Calu3 (cell line): Measurements from ENCODE around the gene ASXL1. TPM values are rescaled to one million over a fixed set of nuclear protein-coding genes. Genes with fewer than 3 reads are reported as not detected.

Source experiments
- BruUV-seq: library from RNA; stranded (reverse); fragments of 400-500 nt; replicated peaks from 2 replicates; lab custom pipeline; 2021; lab: Mats Ljungman, UMichigan
- CTCF ChIA-PET: fragments of 300-600 bp; sonication (Branson Sonifier 250); formaldehyde crosslinking; loops from one replicate; lab custom pipeline; 2022; ENCODE audit warnings: antibody characterized with exemption; lab: Charles Lee
- DNase-seq: peaks from one replicate; pipeline ENCODE4 v3.0.0; 2022
- H3K27ac Mint-ChIP-seq: one replicate; pipeline ENCODE4 v1.8.0; 2022; ENCODE audit warnings: mixed read lengths; ENCODE audit not compliant: unreplicated experiment
- H3K27me3 Mint-ChIP-seq: one replicate; pipeline ENCODE4 v1.8.0; 2022; ENCODE audit warnings: mixed read lengths; ENCODE audit not compliant: unreplicated experiment
- H3K36me3 Mint-ChIP-seq: one replicate; pipeline ENCODE4 v1.8.0; 2022; ENCODE audit warnings: mild to moderate bottlenecking, moderate library complexity, mixed read lengths; ENCODE audit not compliant: insufficient read depth, unreplicated experiment
- H3K4me1 Mint-ChIP-seq: one replicate; pipeline ENCODE4 v1.8.0; 2022; ENCODE audit warnings: mild to moderate bottlenecking, low read depth, mixed read lengths; ENCODE audit not compliant: unreplicated experiment
- H3K4me3 Mint-ChIP-seq: one replicate; pipeline ENCODE4 v1.8.0; 2022; ENCODE audit warnings: mild to moderate bottlenecking, low read depth, moderate library complexity, mixed read lengths; ENCODE audit not compliant: unreplicated experiment
- H3K9me3 Mint-ChIP-seq: one replicate; pipeline ENCODE4 v1.8.0; 2022; ENCODE audit warnings: low read depth, mixed read lengths; ENCODE audit not compliant: unreplicated experiment
- intact Hi-C: fragments of 100-400 bp; cut with micrococcal nuclease; formaldehyde crosslinking; loops from one replicate; pipeline ENCODE4 v1.10.0; 2022; ENCODE audit not compliant: unreplicated experiment
- total RNA-seq: library from RNA; stranded (reverse); gene quantifications from 2 replicates; pipeline ENCODE4 v1.2.3, GENCODE V29; 2022
- TF ChIP-seq, protein P1 (sequence below): fragments of 200-600 bp; IDR thresholded peaks from one replicate; pipeline ENCODE4 v1.8.0; 2022; ENCODE audit warnings: antibody characterized with exemption; ENCODE audit not compliant: unreplicated experiment

ASXL1 gene
- total RNA-seq, 1 experiment from 2014 or later, result 120 TPM

DNA sequence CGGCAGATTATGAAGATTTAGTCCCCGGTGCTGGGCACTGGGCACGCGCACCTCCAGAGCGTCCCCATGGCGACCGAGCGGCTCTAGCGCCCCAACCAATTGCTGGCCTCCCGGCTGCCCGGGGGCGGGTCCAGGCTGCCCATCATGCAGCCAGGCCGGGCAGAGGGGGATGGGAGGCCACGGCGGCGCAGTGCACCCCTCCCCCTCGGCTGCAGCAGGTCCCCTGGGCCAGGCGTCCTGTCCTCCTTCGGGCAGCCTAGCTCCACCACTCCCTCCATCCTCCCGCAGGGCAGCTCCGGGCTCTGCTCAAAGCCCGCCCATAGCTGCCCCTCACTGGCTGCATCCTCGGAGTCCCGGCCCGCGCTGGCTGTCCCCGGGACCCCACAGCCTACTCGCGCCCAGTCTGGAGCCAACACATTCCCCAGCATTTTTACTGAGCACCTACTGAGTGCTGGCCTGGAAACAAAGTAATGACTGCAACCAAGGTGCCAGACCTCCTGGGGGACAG lies 99.4 kb downstream of the ASXL1 start:
- DNase-seq, result no peak
- Mint-ChIP-seq H3K36me3 (peaks cover 69% of the 10 kb centered on the region), H3K9me3 (no peaks in the 10 kb centered on the region), H3K27me3 (no peaks in the 10 kb centered on the region), H3K4me3 (no peak overlapping the region), H3K4me1 (no peaks in the 10 kb centered on the region), H3K27ac (no peak overlapping the region)
- TF ChIP-seq, protein P1, sequence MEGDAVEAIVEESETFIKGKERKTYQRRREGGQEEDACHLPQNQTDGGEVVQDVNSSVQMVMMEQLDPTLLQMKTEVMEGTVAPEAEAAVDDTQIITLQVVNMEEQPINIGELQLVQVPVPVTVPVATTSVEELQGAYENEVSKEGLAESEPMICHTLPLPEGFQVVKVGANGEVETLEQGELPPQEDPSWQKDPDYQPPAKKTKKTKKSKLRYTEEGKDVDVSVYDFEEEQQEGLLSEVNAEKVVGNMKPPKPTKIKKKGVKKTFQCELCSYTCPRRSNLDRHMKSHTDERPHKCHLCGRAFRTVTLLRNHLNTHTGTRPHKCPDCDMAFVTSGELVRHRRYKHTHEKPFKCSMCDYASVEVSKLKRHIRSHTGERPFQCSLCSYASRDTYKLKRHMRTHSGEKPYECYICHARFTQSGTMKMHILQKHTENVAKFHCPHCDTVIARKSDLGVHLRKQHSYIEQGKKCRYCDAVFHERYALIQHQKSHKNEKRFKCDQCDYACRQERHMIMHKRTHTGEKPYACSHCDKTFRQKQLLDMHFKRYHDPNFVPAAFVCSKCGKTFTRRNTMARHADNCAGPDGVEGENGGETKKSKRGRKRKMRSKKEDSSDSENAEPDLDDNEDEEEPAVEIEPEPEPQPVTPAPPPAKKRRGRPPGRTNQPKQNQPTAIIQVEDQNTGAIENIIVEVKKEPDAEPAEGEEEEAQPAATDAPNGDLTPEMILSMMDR, result no peak
- intact Hi-C loops, result no loop called here
- BruUV-seq, result no TSS peak
- CTCF ChIA-PET, result interaction anchor here (0.6 kb wide), 1 partner anchor 137 kb away, joined by 3 read pairs; no protein-coding TSS in a partner anchor

DNA sequence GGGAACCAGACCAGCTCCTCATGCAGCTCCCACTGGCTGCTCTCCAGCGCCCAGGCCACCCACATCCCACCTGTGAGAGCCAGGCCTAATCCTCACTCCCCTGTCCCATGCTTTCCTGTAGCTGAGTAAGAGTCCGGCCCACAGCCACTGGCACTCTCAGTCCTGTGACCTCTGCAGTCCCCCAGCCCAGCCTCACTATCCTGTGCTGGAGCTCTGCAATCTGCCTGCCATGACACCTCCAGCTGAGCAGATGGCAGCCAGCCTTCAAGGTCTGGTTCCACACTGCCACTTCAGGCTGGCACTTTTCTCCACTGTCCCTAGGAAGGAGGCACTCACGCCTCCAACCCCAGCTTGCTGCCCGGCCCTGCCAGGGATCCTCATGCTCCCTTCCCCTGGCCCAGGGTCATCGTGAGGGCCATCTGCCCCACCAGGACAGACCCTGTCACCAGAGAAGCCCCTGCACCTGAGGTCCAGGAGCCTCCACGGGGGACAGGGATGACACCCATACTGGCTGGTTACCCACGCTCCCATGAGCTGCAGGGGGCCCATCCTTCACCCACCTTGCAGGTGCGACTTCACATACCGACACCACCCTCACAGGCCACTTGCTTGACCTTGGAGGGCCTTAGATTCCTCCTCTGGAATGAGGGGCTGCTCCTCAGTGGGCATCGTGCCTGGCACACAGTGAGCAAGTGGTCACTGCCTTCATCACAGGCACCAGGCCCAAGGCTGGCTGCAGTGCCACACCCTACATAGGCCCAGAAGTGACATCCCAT lies 100.1 kb downstream of the ASXL1 start:
- Mint-ChIP-seq H3K36me3 (peaks cover 71% of the 10 kb centered on the region), H3K4me3 (no peak overlapping the region), H3K27ac (peak overlapping the region; percentile 55), H3K4me1 (no peaks in the 10 kb centered on the region), H3K27me3 (no peaks in the 10 kb centered on the region), H3K9me3 (no peaks in the 10 kb centered on the region)
- TF ChIP-seq, protein P1, result no peak
- CTCF ChIA-PET, result interaction anchor here (0.6 kb wide), 2 partner anchors 99 to 138 kb away, joined by 3 read pairs; no protein-coding TSS in a partner anchor
- no peak for DNase-seq
- intact Hi-C loops, result no loop called here
- no TSS peak for BruUV-seq

DNA sequence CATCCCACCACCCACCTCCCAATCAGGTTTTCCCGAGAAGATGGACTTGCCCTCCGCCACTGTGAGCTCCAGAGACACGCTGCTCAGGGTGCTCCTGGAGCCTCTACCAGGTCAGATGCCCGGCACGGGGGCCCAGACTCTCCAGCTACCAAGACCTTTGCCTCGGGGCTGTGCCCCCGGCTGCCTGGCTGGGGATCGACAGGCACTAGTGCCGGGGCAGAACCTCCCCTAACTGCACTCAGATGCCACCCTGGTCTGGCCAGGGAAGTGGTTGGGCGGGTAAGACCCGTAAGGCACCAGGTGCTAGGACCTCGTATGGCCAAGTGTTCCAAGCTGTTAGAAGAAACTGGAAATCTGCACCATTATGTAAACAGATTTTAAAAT lies 100.7 kb downstream of the ASXL1 start:
- TF ChIP-seq, protein P1, result no peak
- Mint-ChIP-seq H3K4me1 (no peaks in the 10 kb centered on the region), H3K9me3 (no peaks in the 10 kb centered on the region), H3K36me3 (peaks cover 66% of the 10 kb centered on the region), H3K27me3 (no peaks in the 10 kb centered on the region), H3K4me3 (no peak overlapping the region), H3K27ac (no peak overlapping the region)
- no TSS peak for BruUV-seq
- no peak for DNase-seq
- CTCF ChIA-PET, result interaction anchor here (0.6 kb wide), 1 partner anchor 99 kb away, joined by 3 read pairs; no protein-coding TSS in a partner anchor
- intact Hi-C loops, result no loop called here

DNA sequence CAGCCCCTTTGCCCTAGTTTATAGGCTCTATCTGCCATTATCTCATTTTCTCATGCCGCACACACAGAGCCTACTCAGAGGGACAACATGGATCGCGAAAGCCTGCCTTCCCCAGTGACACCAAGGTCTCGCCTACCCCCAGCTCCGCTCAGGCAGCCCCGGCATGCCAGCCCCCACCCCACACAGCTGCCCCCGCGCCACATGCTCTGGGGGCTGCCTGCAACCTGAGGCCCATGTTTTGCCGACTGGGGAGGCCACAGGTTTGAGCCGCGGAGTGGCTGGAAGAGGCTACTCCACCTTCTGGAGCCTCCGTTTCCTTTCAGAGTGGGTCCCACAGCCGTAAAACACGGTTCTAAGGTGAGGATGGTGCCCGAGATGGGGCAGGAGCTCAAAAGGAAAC lies 102.1 kb downstream of the ASXL1 start:
- intact Hi-C loops, result no loop called here
- H3K36me3 Mint-ChIP-seq, result peaks cover 63% of the 10 kb centered on the region
- H3K27me3 Mint-ChIP-seq, result no peaks in the 10 kb centered on the region
- H3K4me3 Mint-ChIP-seq, result no peak overlapping the region
- DNase-seq, result no peak
- H3K9me3 Mint-ChIP-seq, result no peaks in the 10 kb centered on the region
- CTCF ChIA-PET, result no interaction called here
- BruUV-seq, result no TSS peak
- TF ChIP-seq, protein P1, result no peak
- H3K27ac Mint-ChIP-seq, result no peak overlapping the region
- H3K4me1 Mint-ChIP-seq, result peaks cover 9% of the 10 kb centered on the region
